Measurements from ENCODE around the gene DSTYK.
"Not testable (repeated sequence)": the region's sequence is repeated elsewhere in the genome, so short reads cannot be mapped to it uniquely, and the experiment has no call there.

Gene DSTYK

DNA sequence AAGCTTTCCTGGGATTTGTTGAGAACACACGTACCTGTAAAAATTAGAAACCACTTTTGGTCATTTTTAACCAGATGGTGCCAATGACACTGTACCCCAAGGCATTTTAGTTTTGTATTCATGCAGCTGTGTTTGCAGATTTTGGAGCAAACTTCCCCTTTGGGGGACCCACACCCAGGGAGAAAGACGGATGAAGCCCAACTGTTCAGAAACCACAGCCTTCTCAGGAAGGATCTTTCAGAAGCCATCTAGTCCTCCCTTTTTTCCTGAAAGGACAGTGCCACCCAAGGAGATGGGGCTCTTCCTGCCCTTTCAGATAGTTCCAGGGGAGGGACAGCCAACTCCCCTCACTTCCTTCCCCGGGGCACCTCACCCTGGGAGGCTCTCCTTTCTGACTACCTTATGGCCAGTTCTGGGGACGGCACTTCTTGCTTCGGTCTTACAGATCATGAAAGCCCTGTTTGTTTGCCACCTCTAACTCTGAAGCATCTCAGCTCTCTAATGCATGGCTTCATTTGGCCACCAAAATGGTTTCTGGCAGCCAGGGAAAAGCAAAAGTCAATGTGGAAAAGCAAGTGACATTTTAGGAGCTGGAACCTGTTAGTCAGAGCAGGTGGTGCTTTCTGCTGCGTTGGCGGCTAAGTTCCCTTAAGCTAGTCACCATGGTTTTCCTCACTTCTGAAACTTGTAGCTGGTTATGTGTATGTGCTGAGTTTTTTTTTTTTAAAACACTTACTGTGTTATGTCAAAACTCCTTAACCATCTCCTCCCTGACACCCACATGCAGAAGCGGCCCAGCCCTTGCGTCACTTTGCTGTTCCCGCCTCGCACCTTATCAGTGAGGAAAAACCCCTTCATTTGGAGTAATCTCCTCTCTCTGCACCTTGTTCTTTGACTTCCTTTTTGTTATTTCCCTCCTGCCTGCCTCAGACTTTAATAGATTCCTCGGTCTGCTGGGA lies 26.3 kb upstream of the DSTYK start:
- H3K27me3 ChIP-seq (replicated peaks; ENCODE audit: control insufficient read depth, insufficient read depth, low read length), result peaks cover 6% of the 10 kb centered on the region
- no peaks in the 10 kb centered on the region for H3K36me3 ChIP-seq (ENCODE audit: control insufficient read depth, insufficient read depth, low read length, severe bottlenecking)
- DNase-seq (ENCODE audit: low read depth), result no peak
- no peak overlapping the region for H3K9ac ChIP-seq (ENCODE audit: low read length)
- H3K4me1 ChIP-seq (ENCODE audit: control insufficient read depth, insufficient read depth, low read length), result peaks cover 4% of the 10 kb centered on the region
- H3K4me3 ChIP-seq (ENCODE audit: low read length), result no peak overlapping the region
- H3K9me3 ChIP-seq (ENCODE audit: control insufficient read depth, low read length), result no peaks in the 10 kb centered on the region

DNA sequence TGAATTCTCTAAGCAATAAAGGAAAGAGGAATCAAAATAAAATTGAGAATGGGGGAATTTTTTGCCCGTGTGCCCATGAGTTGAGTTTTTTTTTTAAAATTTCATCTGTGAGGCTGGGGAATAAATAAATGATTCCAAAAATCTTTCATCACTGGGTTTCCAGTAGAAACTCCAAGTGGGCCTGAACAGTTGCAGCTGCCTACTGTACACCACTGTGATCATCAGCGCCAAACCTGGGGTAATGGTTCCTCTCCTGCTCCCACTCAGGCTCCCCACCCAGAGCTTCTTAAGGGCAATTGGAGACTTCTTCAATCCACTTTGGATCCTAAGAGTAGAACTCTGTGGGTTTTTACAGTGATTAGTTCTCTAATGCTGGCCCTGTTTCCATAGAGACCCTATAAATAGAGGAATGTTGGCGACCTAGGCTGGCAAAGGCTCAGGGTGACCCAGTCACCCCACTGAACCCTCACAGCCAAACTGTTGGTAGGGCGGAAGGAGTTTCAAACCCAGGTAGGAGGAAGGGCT lies 25.5 kb upstream of the DSTYK start:
- Histone ChIP-seq H3K9ac (ENCODE audit: low read length) (no peak overlapping the region), H3K9me3 (ENCODE audit: control insufficient read depth, low read length) (no peaks in the 10 kb centered on the region), H3K27me3 (replicated peaks; ENCODE audit: control insufficient read depth, insufficient read depth, low read length) (peaks cover 6% of the 10 kb centered on the region), H3K36me3 (ENCODE audit: control insufficient read depth, insufficient read depth, low read length, severe bottlenecking) (no peaks in the 10 kb centered on the region), H3K4me3 (ENCODE audit: low read length) (no peak overlapping the region), H3K4me1 (ENCODE audit: control insufficient read depth, insufficient read depth, low read length) (peaks cover 4% of the 10 kb centered on the region)
- DNase-seq (ENCODE audit: low read depth), result no peak

DNA sequence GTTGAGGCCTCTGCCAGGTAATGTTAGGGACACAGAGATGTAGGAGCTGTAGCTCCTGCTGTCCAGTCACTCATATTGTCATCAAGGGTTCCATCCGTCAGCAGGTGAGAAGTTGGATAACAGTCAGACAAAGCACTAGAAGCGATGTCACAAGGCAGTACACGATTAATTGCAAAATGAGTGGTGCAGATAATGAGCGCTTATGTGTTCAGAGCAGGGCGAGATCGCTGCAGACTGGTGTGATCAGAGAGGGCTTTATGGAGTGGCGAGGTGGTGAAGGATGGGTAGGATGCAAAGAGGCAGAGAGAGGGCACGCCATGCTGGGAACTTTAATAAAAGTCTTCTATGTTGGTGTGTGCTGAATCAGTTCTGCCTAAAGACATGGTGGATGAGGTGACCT lies 25.0 kb upstream of the DSTYK start:
- Histone ChIP-seq H3K9me3 (ENCODE audit: control insufficient read depth, low read length) (no peaks in the 10 kb centered on the region), H3K27me3 (replicated peaks; ENCODE audit: control insufficient read depth, insufficient read depth, low read length) (peaks cover 6% of the 10 kb centered on the region), H3K4me1 (ENCODE audit: control insufficient read depth, insufficient read depth, low read length) (peaks cover 4% of the 10 kb centered on the region), H3K9ac (ENCODE audit: low read length) (no peak overlapping the region), H3K4me3 (ENCODE audit: low read length) (no peak overlapping the region), H3K36me3 (ENCODE audit: control insufficient read depth, insufficient read depth, low read length, severe bottlenecking) (no peaks in the 10 kb centered on the region)
- DNase-seq (ENCODE audit: low read depth), result no peak

DNA sequence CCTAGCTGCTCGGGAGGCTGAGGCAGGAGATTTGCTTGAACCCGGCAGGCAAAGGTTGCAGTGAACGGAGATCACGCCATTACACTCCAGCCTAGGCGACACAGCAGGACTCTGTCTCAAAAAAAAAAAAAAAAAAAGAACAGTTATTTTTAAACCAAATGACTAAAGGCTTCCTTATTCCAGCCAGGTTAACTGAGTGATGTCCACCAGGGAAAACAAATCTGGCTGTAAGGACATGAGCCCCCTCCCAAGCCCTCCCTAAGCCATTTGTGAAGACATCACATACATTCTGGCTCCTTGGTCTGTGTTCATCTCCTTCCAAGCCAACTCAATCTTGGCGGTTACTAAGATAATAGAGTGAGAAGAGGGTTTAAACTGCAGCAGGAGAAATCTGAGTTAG lies 24.4 kb upstream of the DSTYK start:
- peaks cover 4% of the 10 kb centered on the region for H3K4me1 ChIP-seq (ENCODE audit: control insufficient read depth, insufficient read depth, low read length)
- H3K9ac ChIP-seq (ENCODE audit: low read length), result no peak overlapping the region
- no peaks in the 10 kb centered on the region for H3K36me3 ChIP-seq (ENCODE audit: control insufficient read depth, insufficient read depth, low read length, severe bottlenecking)
- DNase-seq (ENCODE audit: low read depth), result no peak
- H3K27me3 ChIP-seq (replicated peaks; ENCODE audit: control insufficient read depth, insufficient read depth, low read length), result peaks cover 6% of the 10 kb centered on the region
- no peaks in the 10 kb centered on the region for H3K9me3 ChIP-seq (ENCODE audit: control insufficient read depth, low read length)
- no peak overlapping the region for H3K4me3 ChIP-seq (ENCODE audit: low read length)

DNA sequence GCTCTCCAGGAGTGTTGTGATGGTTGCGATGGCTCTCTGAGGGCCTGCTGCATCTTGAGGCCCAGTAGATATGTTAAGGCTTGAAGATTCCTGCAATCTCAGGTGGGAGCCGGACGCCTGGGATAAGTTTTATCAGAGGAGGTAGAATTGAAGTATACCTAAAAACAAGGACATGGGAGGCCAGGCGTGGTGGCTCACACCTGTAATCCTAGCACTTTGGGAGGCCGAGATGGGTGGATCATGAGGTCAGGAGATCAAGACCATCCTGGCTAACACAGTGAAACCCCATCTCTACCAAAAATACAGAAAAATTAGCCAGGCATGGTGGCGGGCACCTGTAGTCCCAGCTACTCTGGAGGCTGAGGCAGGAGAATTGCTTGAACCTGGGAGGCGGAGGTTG lies 22.5 kb upstream of the DSTYK start:
- H3K27me3 ChIP-seq (replicated peaks; ENCODE audit: control insufficient read depth, insufficient read depth, low read length); H3K36me3 ChIP-seq (ENCODE audit: control insufficient read depth, insufficient read depth, low read length, severe bottlenecking); H3K9ac ChIP-seq (ENCODE audit: low read length); H3K4me3 ChIP-seq (ENCODE audit: low read length); DNase-seq (ENCODE audit: low read depth); H3K4me1 ChIP-seq (ENCODE audit: control insufficient read depth, insufficient read depth, low read length); H3K9me3 ChIP-seq (ENCODE audit: control insufficient read depth, low read length): not testable (repeated sequence)

DNA sequence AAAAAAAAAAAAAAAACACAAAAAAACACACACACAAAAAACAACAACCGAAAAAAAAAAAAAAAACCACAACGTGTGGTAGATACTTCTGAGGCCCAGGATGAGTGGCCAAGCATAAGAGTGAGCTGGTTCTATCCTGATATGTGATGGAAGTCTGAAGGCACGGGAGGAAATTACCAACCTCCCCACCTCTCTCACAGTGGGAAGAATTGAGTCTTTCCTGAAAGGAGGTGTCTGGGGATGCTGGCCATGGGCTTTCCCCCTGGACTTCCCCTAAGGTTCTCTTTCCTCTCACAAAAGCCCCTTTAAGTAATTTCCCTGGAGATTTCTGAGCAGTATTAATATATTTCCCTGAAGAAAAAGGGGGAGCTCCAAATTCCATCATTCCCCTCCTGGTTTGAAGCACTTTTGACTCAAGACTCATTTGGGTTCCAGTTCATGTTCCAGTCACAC lies 21.5 kb upstream of the DSTYK start:
- Histone ChIP-seq H3K4me1 (ENCODE audit: control insufficient read depth, insufficient read depth, low read length) (peaks cover 12% of the 10 kb centered on the region), H3K9me3 (ENCODE audit: control insufficient read depth, low read length) (no peaks in the 10 kb centered on the region), H3K27me3 (replicated peaks; ENCODE audit: control insufficient read depth, insufficient read depth, low read length) (peaks cover 6% of the 10 kb centered on the region), H3K4me3 (ENCODE audit: low read length) (no peak overlapping the region), H3K9ac (ENCODE audit: low read length) (no peak overlapping the region), H3K36me3 (ENCODE audit: control insufficient read depth, insufficient read depth, low read length, severe bottlenecking) (no peaks in the 10 kb centered on the region)
- no peak for DNase-seq (ENCODE audit: low read depth)

DNA sequence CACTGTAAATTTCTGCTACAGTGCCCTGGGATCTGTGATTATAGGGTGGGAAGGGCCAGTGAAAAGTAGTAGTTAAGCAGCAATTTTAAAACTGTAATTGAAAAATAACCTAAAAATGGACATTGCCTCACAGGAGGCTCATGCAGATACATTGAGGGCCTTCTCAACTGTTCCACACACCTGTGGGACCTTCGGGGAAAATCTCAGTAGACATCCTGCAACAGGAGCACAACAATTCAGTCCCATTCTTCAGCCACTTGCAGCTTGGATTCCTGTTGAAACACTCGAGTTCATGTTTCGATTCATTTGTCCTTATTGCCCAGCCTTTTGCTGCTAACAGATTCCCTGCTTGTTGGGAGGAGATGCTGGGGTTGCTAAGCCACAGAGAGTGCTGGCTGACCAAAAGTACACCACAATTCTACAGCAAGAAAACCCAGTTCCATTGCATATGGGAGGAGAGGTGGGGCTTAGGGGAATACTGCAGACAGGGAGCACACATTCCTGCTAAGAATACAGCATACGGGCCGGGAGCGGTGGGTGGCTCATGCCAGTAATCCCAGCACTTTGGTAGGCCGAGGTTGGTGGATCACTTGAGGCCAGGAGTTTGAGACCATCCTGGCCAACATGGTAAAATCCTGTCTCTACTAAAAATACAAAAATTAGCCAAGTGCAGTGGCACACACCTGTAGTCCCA lies 20.8 kb upstream of the DSTYK start:
- no peak for DNase-seq (ENCODE audit: low read depth)
- H3K9ac ChIP-seq (ENCODE audit: low read length), result no peak overlapping the region
- peaks cover 14% of the 10 kb centered on the region for H3K4me1 ChIP-seq (ENCODE audit: control insufficient read depth, insufficient read depth, low read length)
- H3K4me3 ChIP-seq (ENCODE audit: low read length), result no peak overlapping the region
- no peaks in the 10 kb centered on the region for H3K27me3 ChIP-seq (replicated peaks; ENCODE audit: control insufficient read depth, insufficient read depth, low read length)
- H3K9me3 ChIP-seq (ENCODE audit: control insufficient read depth, low read length), result no peaks in the 10 kb centered on the region
- H3K36me3 ChIP-seq (ENCODE audit: control insufficient read depth, insufficient read depth, low read length, severe bottlenecking), result no peaks in the 10 kb centered on the region

DNA sequence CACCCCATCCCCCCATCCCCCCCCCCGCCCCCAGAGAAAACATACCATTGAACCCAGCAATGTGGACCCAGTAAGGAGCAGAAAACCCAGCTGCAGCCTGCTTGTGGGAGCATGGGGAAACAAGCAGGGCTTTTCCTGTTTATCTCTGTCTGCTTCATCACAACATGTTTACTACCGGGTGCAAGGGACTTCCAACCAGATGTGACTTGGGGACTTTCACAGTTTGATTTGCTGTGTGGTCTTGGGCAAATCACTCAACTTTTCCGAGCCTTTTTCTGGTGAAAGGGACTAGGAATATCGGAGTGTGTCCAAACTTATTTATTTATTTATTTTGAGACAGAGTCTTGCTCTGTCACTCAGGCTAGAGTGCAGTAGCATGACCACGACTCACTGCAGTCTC lies 19.5 kb upstream of the DSTYK start:
- no peak overlapping the region for H3K4me3 ChIP-seq (ENCODE audit: low read length)
- H3K9me3 ChIP-seq (ENCODE audit: control insufficient read depth, low read length), result no peaks in the 10 kb centered on the region
- peaks cover 18% of the 10 kb centered on the region for H3K4me1 ChIP-seq (ENCODE audit: control insufficient read depth, insufficient read depth, low read length)
- no peaks in the 10 kb centered on the region for H3K27me3 ChIP-seq (replicated peaks; ENCODE audit: control insufficient read depth, insufficient read depth, low read length)
- DNase-seq (ENCODE audit: low read depth), result no peak
- no peaks in the 10 kb centered on the region for H3K36me3 ChIP-seq (ENCODE audit: control insufficient read depth, insufficient read depth, low read length, severe bottlenecking)
- no peak overlapping the region for H3K9ac ChIP-seq (ENCODE audit: low read length)

DNA sequence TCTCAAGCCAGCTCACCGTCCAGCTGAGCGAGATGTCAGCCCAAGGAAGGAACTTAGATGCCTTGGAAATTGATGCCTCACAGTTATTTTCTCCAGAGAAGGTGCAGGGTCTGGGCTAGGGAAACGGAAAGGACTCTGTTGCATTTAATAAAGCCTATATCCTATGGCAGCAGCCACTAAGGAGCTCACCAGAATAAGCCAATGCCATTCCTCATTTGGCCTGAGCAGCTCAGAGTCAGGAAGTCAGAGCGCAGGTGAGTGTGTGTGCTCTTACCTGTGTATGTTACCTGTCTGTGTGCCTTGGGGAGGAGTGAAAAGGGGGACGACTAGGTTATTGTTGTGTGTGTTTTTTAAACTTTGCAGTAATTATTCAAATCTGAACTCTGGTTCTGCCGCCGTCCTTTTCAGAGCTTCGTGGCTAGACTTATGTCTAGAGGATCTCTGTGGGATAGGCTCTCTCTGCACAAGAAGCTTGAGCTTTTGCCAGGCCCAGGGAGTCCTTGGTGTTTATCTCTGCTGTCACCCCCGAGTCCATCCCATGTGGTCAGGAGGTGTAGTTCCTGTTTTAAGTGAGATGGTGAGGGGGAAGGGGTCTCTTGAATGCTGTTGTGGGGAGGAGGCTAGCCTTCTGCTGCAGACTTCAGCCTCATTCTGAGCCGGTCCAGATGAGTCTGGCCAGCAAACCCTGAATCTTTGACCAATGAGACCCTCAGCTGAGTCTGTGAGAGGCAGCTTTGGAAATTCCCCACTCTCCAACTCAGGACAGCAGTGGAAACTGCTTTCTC lies 18.6 kb upstream of the DSTYK start:
- Histone ChIP-seq H3K4me3 (ENCODE audit: low read length) (no peak overlapping the region), H3K9ac (ENCODE audit: low read length) (no peak overlapping the region), H3K27me3 (replicated peaks; ENCODE audit: control insufficient read depth, insufficient read depth, low read length) (no peaks in the 10 kb centered on the region), H3K9me3 (ENCODE audit: control insufficient read depth, low read length) (no peaks in the 10 kb centered on the region), H3K4me1 (ENCODE audit: control insufficient read depth, insufficient read depth, low read length) (peaks cover 15% of the 10 kb centered on the region), H3K36me3 (ENCODE audit: control insufficient read depth, insufficient read depth, low read length, severe bottlenecking) (no peaks in the 10 kb centered on the region)
- no peak for DNase-seq (ENCODE audit: low read depth)

DNA sequence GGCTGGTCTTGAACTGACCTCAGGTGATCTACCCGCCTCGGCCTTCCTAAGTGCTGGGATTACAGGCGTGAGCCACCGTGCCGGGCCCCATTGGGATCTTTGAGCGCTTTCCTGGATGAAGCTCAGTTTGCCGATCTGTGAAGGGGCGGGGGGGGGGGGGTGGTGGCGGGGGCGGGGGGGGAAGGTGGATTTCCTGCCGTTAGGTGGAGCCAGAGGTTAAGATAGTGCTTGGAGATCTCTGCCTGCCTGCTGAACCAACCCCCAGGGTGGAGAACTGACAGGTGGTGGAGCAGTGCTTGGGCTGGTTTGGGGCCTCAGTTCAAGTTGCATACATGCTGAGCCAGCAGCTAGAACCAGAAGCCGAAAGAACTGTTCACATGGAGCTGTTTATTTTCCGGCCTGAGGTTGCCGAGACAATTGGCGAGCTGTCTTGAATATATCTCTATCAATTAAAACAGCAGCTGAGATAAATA lies 17.9 kb upstream of the DSTYK start:
- DNase-seq (ENCODE audit: low read depth), result peak; percentile 46
- peaks cover 14% of the 10 kb centered on the region for H3K4me1 ChIP-seq (ENCODE audit: control insufficient read depth, insufficient read depth, low read length)
- peak overlapping the region; percentile 74 for H3K4me3 ChIP-seq (ENCODE audit: low read length)
- no peak overlapping the region for H3K9ac ChIP-seq (ENCODE audit: low read length)
- H3K9me3 ChIP-seq (ENCODE audit: control insufficient read depth, low read length), result no peaks in the 10 kb centered on the region
- no peaks in the 10 kb centered on the region for H3K36me3 ChIP-seq (ENCODE audit: control insufficient read depth, insufficient read depth, low read length, severe bottlenecking)
- no peaks in the 10 kb centered on the region for H3K27me3 ChIP-seq (replicated peaks; ENCODE audit: control insufficient read depth, insufficient read depth, low read length)
